GM12874 (cell line): ENCODE measurements around the gene ZNF780A.

Experiments used
- CTCF ChIP-seq: IDR thresholded peaks from 2 replicates; pipeline ENCODE4 v1.5.1; 2011; ENCODE audit warnings: low read depth, mild to moderate bottlenecking, control low read depth, low read length, moderate library complexity; ENCODE audit not compliant: insufficient read depth

The ZNF780A gene

GRCh38 chr19:40091205-40092129 is 724 bp upstream of the ZNF780A start:
- no peak for TF ChIP-seq CTCF

GRCh38 chr19:40089462-40089861 is 1.3 kb downstream of the ZNF780A start:
- TF ChIP-seq CTCF: no peak

- TF ChIP-seq CTCF: no peak
Measured at GRCh38 chr19:40088299-40089047, 2.3 kb downstream of the ZNF780A start.

- no peak for TF ChIP-seq CTCF
Measured at GRCh38 chr19:40084948-40085347, 5.8 kb downstream of the ZNF780A start.

GRCh38 chr19:40081411-40081810 is 9.3 kb downstream of the ZNF780A start:
- TF ChIP-seq CTCF: no peak

- TF ChIP-seq CTCF: no peak
Measured at GRCh38 chr19:40080289-40080688, 10.5 kb downstream of the ZNF780A start.

- no peak for TF ChIP-seq CTCF
Measured at GRCh38 chr19:40078377-40078776, 12.4 kb downstream of the ZNF780A start.
